BE2C (cell line): ENCODE data around the gene ZRSR2. TPM values are rescaled to one million over a fixed set of nuclear protein-coding genes. Genes with fewer than 3 reads are reported as not detected.
"Not testable (repeated sequence)": the region's sequence is repeated elsewhere in the genome, so short reads cannot be mapped to it uniquely, and the experiment has no call there.

Source experiments
- DNase-seq: peaks from one replicate; pipeline ENCODE4 v3.0.0-alpha.2; 2020
- H3K27me3 ChIP-seq: fragments of 250-450 bp; sonication (Bioruptor Pico); 2 replicates; pipeline ENCODE4 v1.5.1; 2020; ENCODE audit warnings: mild to moderate bottlenecking
- H3K36me3 ChIP-seq: fragments of 250-450 bp; sonication (Bioruptor Pico); 2 replicates; pipeline ENCODE4 v1.5.1; 2020; ENCODE audit warnings: mild to moderate bottlenecking
- H3K4me1 ChIP-seq: fragments of 250-450 bp; sonication (Bioruptor Pico); 2 replicates; pipeline ENCODE4 v1.5.1; 2020
- H3K4me3 ChIP-seq: 2 replicates; pipeline ENCODE4 v1.5.1; 2011; ENCODE audit warnings: low read depth, low read length
- H3K9me3 ChIP-seq: fragments of 250-450 bp; sonication (Bioruptor Pico); 2 replicates; pipeline ENCODE4 v1.5.1; 2020
- CTCF ChIP-seq: IDR thresholded peaks from 2 replicates; pipeline ENCODE4 v1.5.1; 2012; ENCODE audit warnings: mild to moderate bottlenecking, low read depth, low read length
- polyA plus RNA-seq: library from polyadenylated mRNA; unstranded; fragments of >200 nt; gene quantifications from one replicate; pipeline ENCODE4 v1.2.1, GENCODE V29; 2012; ENCODE audit warnings: low read depth, missing spikeins; ENCODE audit not compliant: insufficient read length, insufficient read depth

The ZRSR2 gene
- polyA plus RNA-seq: 23.4 TPM

- Histone ChIP-seq H3K9me3 (no peaks in the 10 kb centered on the region), H3K27me3 (no peaks in the 10 kb centered on the region), H3K4me3 (peak within 1 kb of the TSS; percentile 80), H3K36me3 (no peaks in the 10 kb centered on the region), H3K4me1 (no peaks in the 10 kb centered on the region)
- DNase-seq: peak; percentile 81
- TF ChIP-seq CTCF: no peak
Observed at GRCh38 chrX:15789979-15790768, at the start of gene ZRSR2. TSS of gene ZRSR2 (plus strand) at chrX:15790484. CDS start at chrX:15790496, 12 bp downstream.

- Histone ChIP-seq H3K27me3 (no peaks in the 10 kb centered on the region), H3K4me3 (no peak overlapping the region), H3K9me3 (no peaks in the 10 kb centered on the region), H3K36me3 (no peaks in the 10 kb centered on the region), H3K4me1 (no peaks in the 10 kb centered on the region)
- peak; percentile 25 for DNase-seq
- no peak for TF ChIP-seq CTCF
Observed at GRCh38 chrX:15744181-15744867, 46.0 kb upstream of the ZRSR2 start.

GRCh38 chrX:15745179-15745578 lies 45.1 kb upstream of the ZRSR2 start:
- no peaks in the 10 kb centered on the region for H3K36me3 ChIP-seq
- no peaks in the 10 kb centered on the region for H3K27me3 ChIP-seq
- H3K4me1 ChIP-seq: no peaks in the 10 kb centered on the region
- no peak for DNase-seq
- TF ChIP-seq CTCF: no peak
- H3K4me3 ChIP-seq: no peak overlapping the region
- no peaks in the 10 kb centered on the region for H3K9me3 ChIP-seq

GRCh38 chrX:15746651-15747050 lies 43.6 kb upstream of the ZRSR2 start:
- not testable (repeated sequence) for H3K9me3 ChIP-seq, H3K27me3 ChIP-seq, DNase-seq, H3K4me1 ChIP-seq, H3K4me3 ChIP-seq, H3K36me3 ChIP-seq

GRCh38 chrX:15747626-15748173 lies 42.6 kb upstream of the ZRSR2 start:
- H3K4me1 ChIP-seq: no peaks in the 10 kb centered on the region
- H3K36me3 ChIP-seq: no peaks in the 10 kb centered on the region
- no peak for DNase-seq
- H3K4me3 ChIP-seq: no peak overlapping the region
- no peaks in the 10 kb centered on the region for H3K27me3 ChIP-seq
- no peaks in the 10 kb centered on the region for H3K9me3 ChIP-seq
- TF ChIP-seq CTCF: no peak

GRCh38 chrX:15748841-15749240 lies 41.4 kb upstream of the ZRSR2 start:
- Histone ChIP-seq H3K27me3 (no peaks in the 10 kb centered on the region), H3K9me3 (no peaks in the 10 kb centered on the region), H3K4me1 (no peaks in the 10 kb centered on the region), H3K4me3 (no peak overlapping the region), H3K36me3 (no peaks in the 10 kb centered on the region)
- no peak for DNase-seq
- no peak for TF ChIP-seq CTCF
